H1 (cell line): ENCODE data around the gene TBX18. TPM values are rescaled to one million over a fixed set of nuclear protein-coding genes. Genes with fewer than 3 reads are reported as not detected.

Experiments
- CTCF ChIA-PET: fragments of 300-600 bp; sonication (Branson Sonifier 250); formaldehyde crosslinking; loops from one replicate; lab custom pipeline; 2021; ENCODE audit not compliant: partially characterized antibody; lab: Charles Lee
- POLR2A ChIA-PET: fragments of 300-600 bp; sonication (Branson Sonifier 250); formaldehyde crosslinking; loops from one replicate; lab custom pipeline; 2021; ENCODE audit warnings: inconsistent platforms; ENCODE audit not compliant: partially characterized antibody; lab: Charles Lee
- DNase-seq, 2 experiments: peaks; one replicate each; pipeline versions ENCODE4 v3.0.0 to v3.0.0-alpha.2; 2010 to 2022; ENCODE audit warnings: low spot score in 2 of 2, low read depth in 1 of 2, mixed read lengths in 1 of 2
- FAIRE-seq: peaks from 2 replicates; lab custom pipeline; 2011; peaks lifted over from hg19 to GRCh38; lab: Jason Lieb, UNC
- H2AFZ ChIP-seq: 2 replicates; pipeline ENCODE4 v1.8.1; 2012; ENCODE audit warnings: low read length, inconsistent platforms
- H2AK5ac ChIP-seq: 2 replicates; pipeline ENCODE4 v1.6.1; 2013; ENCODE audit warnings: low read depth, low read length
- H2BK120ac ChIP-seq: replicated peaks from 2 replicates; pipeline ENCODE3; 2013; ENCODE audit warnings: low read depth, low read length, inconsistent platforms
- H2BK12ac ChIP-seq: 2 replicates; pipeline ENCODE4 v1.6.1; 2013; ENCODE audit warnings: low read depth, low read length
- H2BK15ac ChIP-seq: 2 replicates; pipeline ENCODE4 v1.6.1; 2013; ENCODE audit warnings: low read length
- H2BK20ac ChIP-seq: 2 replicates; pipeline ENCODE4 v1.6.1; 2013; ENCODE audit warnings: low read length
- H2BK5ac ChIP-seq: 2 replicates; pipeline ENCODE4 v1.6.1; 2013; ENCODE audit warnings: low read depth, low read length
- H3K14ac ChIP-seq: 2 replicates; pipeline ENCODE4 v1.6.1; 2013; ENCODE audit warnings: inconsistent platforms; ENCODE audit not compliant: insufficient read length
- H3K18ac ChIP-seq: 2 replicates; pipeline ENCODE4 v1.6.1; 2013; ENCODE audit warnings: low read length; ENCODE audit errors: extremely low read depth
- H3K23ac ChIP-seq: 2 replicates; pipeline ENCODE4 v1.6.1; 2013; ENCODE audit warnings: inconsistent platforms; ENCODE audit not compliant: insufficient read length
- H3K23me2 ChIP-seq: 2 replicates; pipeline ENCODE4 v1.6.1; 2013; ENCODE audit warnings: low read depth, low read length
- H3K27ac ChIP-seq: 2 replicates; pipeline ENCODE4 v1.6.1; 2011; ENCODE audit warnings: low read depth, low read length, inconsistent platforms
- H3K27me3 ChIP-seq, 4 experiments: replicated peaks in 1 of 4; 1 replicate in 1 of 4; 2 replicates in 3 of 4; pipeline versions ENCODE4 v1.6.1 to v1.8.1; 2011 to 2013; ENCODE audit warnings: low read length in 3 of 4, mild to moderate bottlenecking in 3 of 4, inconsistent platforms in 2 of 4, mixed read lengths in 2 of 4, moderate library complexity in 1 of 4; ENCODE audit not compliant: control insufficient read depth in 3 of 4, insufficient read depth in 3 of 4; ENCODE audit errors: extremely low read depth in 1 of 4
- H3K36me3 ChIP-seq, 4 experiments: 2 replicates each; pipeline versions ENCODE4 v1.6.1 to v1.8.1; 2011 to 2013; ENCODE audit warnings: mild to moderate bottlenecking in 4 of 4, low read length in 3 of 4, moderate library complexity in 2 of 4, control low read depth in 1 of 4, inconsistent platforms in 1 of 4; ENCODE audit not compliant: insufficient read depth in 4 of 4, control insufficient read depth in 2 of 4
- H3K4ac ChIP-seq: replicated peaks from 2 replicates; pipeline ENCODE3; 2013; ENCODE audit warnings: low read length, low read depth, mixed read lengths, inconsistent platforms; ENCODE audit not compliant: insufficient read length
- H3K4me1 ChIP-seq, 4 experiments: replicated peaks in 1 of 4; 1 replicate in 1 of 4; 2 replicates in 3 of 4; pipeline versions ENCODE4 v1.6.1 to v1.8.1; 2011 to 2013; ENCODE audit warnings: low read length in 3 of 4, inconsistent platforms in 2 of 4, mixed read lengths in 1 of 4; ENCODE audit not compliant: insufficient read depth in 4 of 4, control insufficient read depth in 3 of 4
- H3K4me2 ChIP-seq, 2 experiments: 2 replicates each; pipeline versions ENCODE4 v1.6.1 to v1.8.1; 2011 to 2013; ENCODE audit warnings: low read depth in 2 of 2, low read length in 2 of 2, control low read depth in 1 of 2, inconsistent platforms in 1 of 2, mild to moderate bottlenecking in 1 of 2; ENCODE audit not compliant: insufficient read depth in 1 of 2
- H3K4me3 ChIP-seq, 4 experiments: fragments of 200-600, 300-600 bp in 1 of 4; sonication (generic), shearing (Covaris generic), sonication (Bioruptor Twin) in 1 of 4; 2 replicates each; pipeline versions ENCODE4 v1.5.1 to v1.8.1; 2011 to 2016; ENCODE audit warnings: low read length in 4 of 4, low read depth in 3 of 4, control low read depth in 2 of 4, inconsistent platforms in 2 of 4, mild to moderate bottlenecking in 2 of 4, mixed read lengths in 1 of 4, moderate library complexity in 1 of 4; ENCODE audit not compliant: insufficient read depth in 2 of 4; ENCODE audit errors: extremely low read depth in 1 of 4
- H3K56ac ChIP-seq: replicated peaks from 2 replicates; pipeline ENCODE3; 2013; ENCODE audit warnings: low read depth, mild to moderate bottlenecking, mixed read lengths, low read length, inconsistent platforms; ENCODE audit not compliant: insufficient read length
- H3K79me1 ChIP-seq: 2 replicates; pipeline ENCODE4 v1.6.1; 2013; ENCODE audit warnings: low read depth, low read length, control low read depth
- H3K79me2 ChIP-seq, 2 experiments: 2 replicates each; pipeline versions ENCODE4 v1.6.1 to v1.8.1; 2012 to 2013; ENCODE audit warnings: low read length in 2 of 2, mild to moderate bottlenecking in 2 of 2, inconsistent platforms in 1 of 2; ENCODE audit not compliant: insufficient read depth in 2 of 2, control insufficient read depth in 1 of 2
- H3K9ac ChIP-seq, 4 experiments: replicated peaks in 1 of 4; 1 replicate in 1 of 4; 2 replicates in 3 of 4; pipeline versions ENCODE4 v1.6.1 to v1.8.1; 2011 to 2013; ENCODE audit warnings: low read depth in 3 of 4, low read length in 3 of 4, control low read depth in 2 of 4, mild to moderate bottlenecking in 2 of 4, moderate library complexity in 2 of 4, inconsistent platforms in 1 of 4; ENCODE audit errors: extremely low read depth in 1 of 4
- H3K9me3 ChIP-seq, 2 experiments: 2 replicates each; pipeline versions ENCODE4 v1.6.1 to v1.8.1; 2012 to 2013; ENCODE audit warnings: mild to moderate bottlenecking in 2 of 2, moderate library complexity in 2 of 2, control low read depth in 1 of 2, inconsistent platforms in 1 of 2, low read depth in 1 of 2, low read length in 1 of 2, mixed read lengths in 1 of 2; ENCODE audit not compliant: insufficient read depth in 2 of 2
- H4K20me1 ChIP-seq, 2 experiments: replicated peaks in 1 of 2; 2 replicates each; pipeline versions ENCODE3 to v1.8.1; 2011 to 2013; ENCODE audit warnings: inconsistent platforms in 2 of 2, low read length in 2 of 2, mild to moderate bottlenecking in 1 of 2; ENCODE audit not compliant: insufficient read depth in 2 of 2, control insufficient read depth in 1 of 2
- H4K5ac ChIP-seq: 2 replicates; pipeline ENCODE4 v1.6.1; 2013; ENCODE audit warnings: low read length, low read depth, mixed read lengths, inconsistent platforms; ENCODE audit not compliant: insufficient read length
- H4K8ac ChIP-seq: 2 replicates; pipeline ENCODE4 v1.8.0; 2013; ENCODE audit warnings: mild to moderate bottlenecking, moderate library complexity, low read length, inconsistent platforms; ENCODE audit not compliant: insufficient read depth; ENCODE audit errors: extremely low read depth
- H4K91ac ChIP-seq: replicated peaks from 2 replicates; pipeline ENCODE3; 2013; ENCODE audit warnings: low read length, mixed read lengths, inconsistent platforms; ENCODE audit not compliant: insufficient read length
- GTF2F1 ChIP-seq: IDR thresholded peaks from 2 replicates; pipeline ENCODE4 v1.6.1; 2012; ENCODE audit warnings: low read depth, low read length, improper control_type of control experiment, borderline replicate concordance
- KDM1A ChIP-seq: fragments of 200-600, 300-600 bp; sonication (generic); IDR thresholded peaks from 2 replicates; pipeline ENCODE4 v1.7.1; 2016; ENCODE audit warnings: mild to moderate bottlenecking, low read length, borderline replicate concordance
- KDM4A ChIP-seq: IDR thresholded peaks from one replicate; pipeline ENCODE4 v1.7.1; 2012; ENCODE audit warnings: low read depth, mild to moderate bottlenecking, moderate library complexity, low read length, inconsistent platforms; ENCODE audit not compliant: severe bottlenecking
- RNF2 ChIP-seq: fragments of 200-900, 300-1000 bp; sonication (generic); IDR thresholded peaks from 2 replicates; pipeline ENCODE4 v1.7.1; 2016; ENCODE audit warnings: borderline replicate concordance, low read depth, mild to moderate bottlenecking, antibody characterized with exemption, low read length; ENCODE audit not compliant: poor library complexity, severe bottlenecking; ENCODE audit errors: missing control alignments
- WGBS, 2 experiments: shearing (Covaris generic) in 1 of 2; methylation state at CpG; one replicate each; pipeline versions ENCODE4 v1.1.6 to v1.1.7; 2013 to 2015; ENCODE audit warnings: low lambda C conversion rate in 2 of 2, mixed read lengths in 2 of 2, inconsistent platforms in 1 of 2, low coverage in 1 of 2, missing lambda C conversion rate in 1 of 2; ENCODE audit not compliant: insufficient replicate concordance in 2 of 2, insufficient coverage in 1 of 2, insufficient read length in 1 of 2; ENCODE audit errors: extremely low coverage in 1 of 2, missing lambda C conversion rate in 1 of 2; 5-methylcytosine and 5-hydroxymethylcytosine counted together
- polyA plus RNA-seq, 7 experiments: library from polyadenylated mRNA; depleted of rRNA in 3 of 7; stranded (reverse) in 5 of 7; unstranded in 2 of 7; fragments of >200 nt in 5 of 7; fragments of 200-250 nt in 2 of 7; gene quantifications; 1 replicate in 5 of 7; 2 replicates in 1 of 7; 4 replicates in 1 of 7; pipeline versions ENCODE4 v1.2.1 to v1.2.3, GENCODE V29; 2011 to 2013; ENCODE audit warnings: missing spikeins in 2 of 7, mixed read lengths in 2 of 7
- total RNA-seq: library from RNA; stranded (reverse); fragmentation: NEBNext Ultra II Directional; extraction: Animal tissue kit (Norgen Biotek cat#: 25700); gene quantifications from 2 replicates; pipeline ENCODE4 v1.2.1, GENCODE V29; 2021

Gene TBX18
- total and polyA plus RNA-seq, 2 of the 8 experiments (the other 6 are each of a cell fraction or from before 2014, with no cell fraction given): 0.02 TPM; not detected in 1

GRCh38 chr6:84768442-84769174 lies 4.2 kb upstream of the TBX18 start:
- Histone ChIP-seq H4K20me1 (peaks cover 15 to 21% of the 10 kb centered on the region in 2 experiments), H4K91ac (no peak overlapping the region), H2BK5ac (no peak overlapping the region), H3K4me3 (peak overlapping the region; percentile 19 to 56 (median 26); a peak in 7 of 8 replicates), H3K79me1 (no peaks in the 10 kb centered on the region), H3K14ac (no peak overlapping the region), H2BK12ac (no peak overlapping the region; the same call in 1 of the 2 replicates), H3K4ac (peak overlapping the region; percentile 21), H3K9me3 (no peaks in the 10 kb centered on the region; a peak in 1 of 4 replicates), H4K5ac (no peak overlapping the region), H3K9ac (no peak overlapping the region), H3K27me3 (peaks cover 72 to 98% (median 88%) of the 10 kb centered on the region in 4 experiments), H2BK20ac (no peak overlapping the region), H3K27ac (no peak overlapping the region), H3K4me1 (peaks cover 0 to 17% (median 8%) of the 10 kb centered on the region in 4 experiments; a peak in 3 of 7 replicates), H3K18ac (peak overlapping the region; percentile 43; the same call in 1 of the 2 replicates), H4K8ac (no peak overlapping the region), H3K23me2 (peaks cover 11% of the 10 kb centered on the region), H3K36me3 (no peaks in the 10 kb centered on the region; a peak in 1 of 8 replicates), H2AK5ac (no peak overlapping the region), H2AFZ (peak overlapping the region; percentile 63; the same call in 1 of the 2 replicates), H2BK120ac (no peak overlapping the region), H3K56ac (no peak overlapping the region), H2BK15ac (no peak overlapping the region), H3K4me2 (peak overlapping the region; percentile 83 to 92), H3K79me2 (no peaks in the 10 kb centered on the region), H3K23ac (no peak overlapping the region)
- ChIA-PET POLR2A (no interaction called here), CTCF (interaction anchor here (0.6 to 2.1 kb wide), 3 partner anchors 10 to 346 kb away, joined by 3 to 11 read pairs (median 7); no protein-coding TSS in a partner anchor)
- peak in 1 of 2 experiments; percentile 60 for DNase-seq
- WGBS, 2 experiments: 3% methylated on average over 28 of the region's 31 CpGs; no CpG with 5 or more reads in 1 of the 2 experiments
- FAIRE-seq: no peak
- TF ChIP-seq KDM1A: no peak
- peak; percentile 12 for TF ChIP-seq KDM4A
- no peak for TF ChIP-seq GTF2F1
- peak; percentile 99 for TF ChIP-seq RNF2
